Stimulated activated CD4-positive, alpha-beta T cell treated with anti-CD3 and anti-CD28 coated beads, Interleukin-1b, Interleukin-23, amount 100 ng/mL, for 48 hours (primary cell): ENCODE measurements around the gene IST1.
"Not testable (repeated sequence)": the region's sequence is repeated elsewhere in the genome, so short reads cannot be mapped to it uniquely, and the experiment has no call there.

Experiments used
- DNase-seq: peaks from one replicate; pipeline ENCODE4 v3.0.0-alpha.2; 2020

The IST1 gene

GRCh38 chr16:71882505-71883167, 12.7 kb upstream of the IST1 start:
- DNase-seq = peak; percentile 79

- DNase-seq = no peak
Observed at GRCh38 chr16:71883168-71883848, 12.0 kb upstream of the IST1 start.

- DNase-seq = peak; percentile 72
Observed at GRCh38 chr16:71883849-71884638, 11.3 kb upstream of the IST1 start, which contains the start of gene ZNF821. ZNF821 (minus strand) TSS chr16:71884182; CDS start chr16:71879946, 4,236 bp downstream.

- no peak for DNase-seq
Observed at GRCh38 chr16:71885261-71885650, 10.1 kb upstream of the IST1 start.

- DNase-seq = no peak
Observed at GRCh38 chr16:71889147-71889546, 6.2 kb upstream of the IST1 start.

- DNase-seq = no peak
Observed at GRCh38 chr16:71893888-71894228, 1.5 kb upstream of the IST1 start.

- DNase-seq = peak; percentile 33
Observed at GRCh38 chr16:71894229-71894920, 956 bp upstream of the IST1 start.

- DNase-seq = no peak
Observed at GRCh38 chr16:71895679-71896365, 491 bp downstream of the IST1 start.

GRCh38 chr16:71896764-71897368, 1.5 kb downstream of the IST1 start:
- DNase-seq = no peak

GRCh38 chr16:71899171-71899570, 3.8 kb downstream of the IST1 start:
- DNase-seq = no peak

GRCh38 chr16:71902656-71903365, 7.5 kb downstream of the IST1 start:
- no peak for DNase-seq

GRCh38 chr16:71903608-71904007, 8.3 kb downstream of the IST1 start:
- DNase-seq = no peak

GRCh38 chr16:71904239-71904638, 8.9 kb downstream of the IST1 start:
- DNase-seq = no peak

- not testable (repeated sequence) for DNase-seq
Observed at GRCh38 chr16:71905765-71906164, 10.4 kb downstream of the IST1 start.

GRCh38 chr16:71911121-71911520, 15.8 kb downstream of the IST1 start:
- DNase-seq = no peak

- no peak for DNase-seq
Observed at GRCh38 chr16:71912534-71913275, 17.4 kb downstream of the IST1 start.

- DNase-seq = no peak
Observed at GRCh38 chr16:71914802-71915201, 19.5 kb downstream of the IST1 start.

- no peak for DNase-seq
Observed at GRCh38 chr16:71915350-71915749, 20.0 kb downstream of the IST1 start.

- DNase-seq = no peak
Observed at GRCh38 chr16:71916397-71916920, 21.1 kb downstream of the IST1 start.

- DNase-seq = no peak
Observed at GRCh38 chr16:71917900-71918299, 22.6 kb downstream of the IST1 start.

GRCh38 chr16:71919035-71919434, 23.7 kb downstream of the IST1 start:
- DNase-seq = no peak
